GM18507 (cell line): ENCODE data around the gene SLC8B1.

Source experiments
- DNase-seq: peaks from one replicate; pipeline ENCODE4 v3.0.0; 2011; ENCODE audit warnings: low read depth; ENCODE audit not compliant: insufficient read length; ENCODE audit errors: extremely low spot score
- FAIRE-seq: peaks from 2 replicates; lab custom pipeline; 2011; peaks lifted over from hg19 to GRCh38; lab: Jason Lieb, UNC

The SLC8B1 gene

DNA sequence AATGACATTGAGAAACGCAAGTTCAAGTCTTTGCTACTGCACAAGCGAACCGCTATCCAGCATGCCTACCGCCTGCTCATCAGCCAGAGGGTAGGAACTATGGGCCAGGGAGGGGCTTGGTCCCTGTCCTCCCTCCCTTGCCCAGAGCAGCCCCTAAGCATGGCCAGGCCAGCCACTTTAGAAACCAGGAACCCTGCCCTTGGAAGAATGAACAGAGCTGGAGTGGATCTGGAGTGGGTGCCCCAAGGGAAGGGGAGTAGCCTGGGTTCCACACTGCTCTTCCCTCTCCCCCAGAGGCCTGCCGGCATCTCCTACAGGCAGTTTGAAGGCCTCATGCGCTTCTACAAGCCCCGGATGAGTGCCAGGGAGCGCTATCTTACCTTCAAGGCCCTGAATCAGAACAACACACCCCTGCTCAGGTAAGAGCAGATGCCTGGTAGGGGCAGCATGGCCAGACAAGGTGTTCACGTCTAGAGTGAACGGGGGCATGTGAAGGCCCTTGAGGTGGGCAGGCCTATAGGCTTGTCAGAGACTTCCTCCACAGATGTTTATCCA is 57.9 kb downstream of the SLC8B1 start:
- FAIRE-seq, result no peak
- DNase-seq, result no peak

DNA sequence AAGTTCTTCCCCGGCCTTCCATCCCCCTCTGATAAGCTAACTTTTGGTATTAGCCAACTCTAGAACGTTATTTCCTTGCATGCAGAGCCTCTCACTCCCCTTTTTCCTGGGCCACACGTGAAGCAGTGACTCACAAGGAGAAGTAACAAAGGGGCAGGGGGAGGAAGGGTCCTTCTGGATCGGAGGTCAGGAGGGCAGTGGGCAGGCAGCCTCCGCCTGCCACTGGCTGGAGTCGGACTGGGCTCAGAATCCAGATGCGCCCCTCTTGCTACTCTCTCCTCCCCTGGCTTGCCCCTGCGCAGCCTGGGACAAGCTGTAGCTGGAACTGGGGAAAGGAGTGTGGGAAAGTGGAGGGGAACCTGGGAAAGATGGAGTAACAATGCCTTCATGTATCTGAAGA is 58.6 kb downstream of the SLC8B1 start:
- FAIRE-seq (no peak), DNase-seq (no peak)

DNA sequence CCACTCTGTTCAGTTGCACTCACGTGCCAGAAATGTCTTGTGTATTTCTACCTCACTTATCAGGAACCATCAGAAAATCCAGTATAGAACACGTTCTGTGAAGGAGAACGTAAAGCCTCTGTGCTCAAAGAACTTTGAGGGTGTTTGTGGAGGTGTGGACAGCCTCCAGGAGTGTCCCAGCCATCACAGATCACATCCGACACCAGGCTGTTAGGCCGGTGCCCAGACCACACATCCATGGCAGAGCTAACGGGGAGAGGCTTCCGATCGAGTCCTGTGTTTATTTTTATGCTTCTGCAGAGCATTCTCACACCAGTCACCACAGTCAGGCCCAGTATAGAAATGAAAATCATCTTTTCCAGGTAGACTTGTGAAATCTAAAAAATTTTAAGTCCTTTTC is 60.1 kb downstream of the SLC8B1 start:
- FAIRE-seq (no peak), DNase-seq (no peak)

DNA sequence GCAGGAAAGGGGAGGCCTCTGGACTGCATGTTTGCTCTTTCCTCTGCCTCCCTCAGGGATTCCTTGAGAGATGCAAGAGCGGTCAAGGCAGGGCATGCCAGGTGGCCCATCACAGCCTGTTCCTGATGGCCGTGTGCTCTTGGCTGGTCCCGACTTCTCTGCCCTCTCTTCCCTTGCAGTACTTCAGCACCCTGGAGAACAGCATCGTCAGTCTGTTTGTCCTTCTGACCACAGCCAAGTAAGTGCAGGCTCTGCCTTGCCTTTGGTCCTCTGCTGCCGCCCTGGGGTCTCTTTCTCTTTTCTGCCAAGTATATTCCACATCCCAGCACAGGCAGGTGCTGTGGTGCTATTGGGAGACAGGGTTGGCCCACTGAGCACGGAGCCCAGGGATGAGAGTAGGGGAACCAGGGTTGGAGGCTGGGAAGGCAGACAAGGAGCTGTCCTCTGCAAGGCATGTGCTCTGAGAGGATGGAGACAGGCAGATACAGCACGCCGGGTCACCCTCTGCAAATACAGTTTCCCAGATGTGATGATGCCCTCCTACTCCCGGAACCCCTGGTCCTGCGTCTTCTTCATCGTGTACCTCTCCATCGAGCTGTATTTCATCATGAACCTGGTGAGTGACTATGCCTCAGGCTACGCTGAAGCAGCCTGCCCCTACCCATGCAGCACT is 61.7 kb downstream of the SLC8B1 start:
- no peak for DNase-seq
- no peak for FAIRE-seq

DNA sequence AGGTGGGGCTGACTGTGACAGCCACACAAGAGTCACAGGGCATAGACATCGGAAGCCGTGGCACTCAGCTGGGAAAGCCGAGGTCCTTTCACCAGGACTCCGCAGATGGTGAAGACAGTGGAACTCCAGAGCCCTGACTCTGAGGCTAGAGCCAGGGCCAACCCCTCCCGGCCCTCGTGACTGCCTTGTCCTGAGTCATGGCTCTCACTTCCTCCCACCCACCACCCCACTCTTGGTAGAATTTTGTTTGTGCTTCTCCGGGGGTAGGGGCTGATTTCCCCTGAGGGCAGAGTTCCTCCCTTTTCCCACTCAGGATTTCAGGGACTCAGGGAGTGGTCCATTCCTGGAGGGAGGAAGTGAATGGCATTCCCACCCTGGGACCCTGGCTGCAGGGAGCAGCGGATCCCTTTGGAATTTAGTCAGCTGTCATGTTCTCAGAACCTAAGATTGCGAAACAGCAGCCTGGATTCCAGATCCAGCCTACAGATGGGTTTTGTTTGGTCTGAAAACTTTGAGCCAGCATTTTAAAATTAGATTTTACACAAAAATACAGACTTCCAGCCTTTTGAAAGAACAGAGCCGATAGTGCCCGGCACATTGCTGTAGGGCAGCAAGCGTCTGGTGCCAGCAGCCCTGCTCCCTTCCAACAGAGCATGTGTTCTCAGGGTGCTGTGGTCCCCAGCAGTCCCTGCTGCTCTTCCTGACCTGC is 62.9 kb downstream of the SLC8B1 start:
- DNase-seq (no peak), FAIRE-seq (peak; percentile 9)

DNA sequence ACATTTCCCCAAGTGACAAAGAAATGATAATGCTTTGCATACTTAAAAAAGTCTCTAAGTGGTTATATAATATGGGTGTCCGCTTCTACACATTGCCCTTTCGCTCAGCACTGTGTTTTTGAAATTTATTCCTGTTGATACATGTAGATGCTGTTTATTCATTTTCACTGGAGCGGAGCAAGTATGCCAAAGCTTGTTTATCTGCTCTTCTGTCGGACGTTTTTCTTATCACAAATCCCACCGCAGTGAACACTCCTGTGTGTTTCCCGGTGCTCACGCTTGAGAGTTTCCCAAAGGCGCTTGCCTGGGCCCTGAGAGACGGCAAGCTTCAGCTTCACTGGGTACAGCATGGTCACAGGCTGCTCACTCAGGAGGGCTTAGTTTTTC is 63.5 kb downstream of the SLC8B1 start:
- FAIRE-seq, result no peak
- DNase-seq, result no peak

DNA sequence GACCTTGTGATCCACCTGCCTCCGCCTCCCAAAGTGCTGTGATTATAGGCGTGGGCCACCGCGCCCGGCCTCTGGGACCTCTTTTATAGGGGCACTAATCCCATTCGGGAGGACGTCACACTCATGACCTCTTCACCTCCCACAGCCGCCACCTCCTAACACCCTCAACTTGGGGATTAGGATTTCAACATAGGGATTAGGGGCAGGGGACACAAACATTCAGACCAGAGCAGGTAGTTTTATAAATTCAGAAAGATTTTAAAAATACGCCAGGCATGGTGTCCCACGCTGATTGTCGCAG is 64.2 kb downstream of the SLC8B1 start:
- FAIRE-seq, result no peak

DNA sequence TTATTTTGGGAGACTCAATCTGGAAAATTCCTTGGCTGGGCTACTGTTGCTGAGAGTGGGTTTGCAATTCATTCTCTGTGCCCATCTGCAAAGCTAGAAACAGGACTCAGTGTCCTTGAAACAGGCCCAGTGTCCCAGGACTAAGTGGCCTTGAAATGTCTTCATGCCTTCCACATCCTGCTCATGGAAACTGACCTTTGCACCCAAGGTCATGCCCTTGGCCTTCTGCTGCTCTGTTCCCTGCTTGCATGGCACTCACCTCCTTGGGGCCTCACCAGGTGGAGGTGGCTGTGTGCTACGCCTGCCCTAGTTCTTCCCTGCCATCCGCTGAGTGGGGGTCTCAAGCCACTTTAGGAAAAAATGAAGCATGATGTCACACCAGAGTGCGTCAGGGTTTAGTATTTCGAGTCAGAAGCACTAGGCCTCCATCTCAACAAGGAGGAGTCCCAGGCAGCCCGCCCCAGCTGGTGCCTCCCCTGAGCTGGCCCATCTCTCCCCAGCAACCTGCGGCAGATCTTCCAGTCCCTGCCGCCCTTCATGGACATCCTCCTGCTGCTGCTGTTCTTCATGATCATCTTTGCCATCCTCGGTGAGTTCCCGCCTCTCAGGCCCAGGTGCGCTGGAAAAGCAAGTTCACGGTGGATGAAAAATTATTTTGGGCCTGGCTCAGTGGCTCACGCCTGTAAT is 65.5 kb downstream of the SLC8B1 start:
- FAIRE-seq, result no peak
- no peak for DNase-seq

More for the DNA sequence above, 64.2 kb downstream of the SLC8B1 start:
- DNase-seq, result no peak

DNA sequence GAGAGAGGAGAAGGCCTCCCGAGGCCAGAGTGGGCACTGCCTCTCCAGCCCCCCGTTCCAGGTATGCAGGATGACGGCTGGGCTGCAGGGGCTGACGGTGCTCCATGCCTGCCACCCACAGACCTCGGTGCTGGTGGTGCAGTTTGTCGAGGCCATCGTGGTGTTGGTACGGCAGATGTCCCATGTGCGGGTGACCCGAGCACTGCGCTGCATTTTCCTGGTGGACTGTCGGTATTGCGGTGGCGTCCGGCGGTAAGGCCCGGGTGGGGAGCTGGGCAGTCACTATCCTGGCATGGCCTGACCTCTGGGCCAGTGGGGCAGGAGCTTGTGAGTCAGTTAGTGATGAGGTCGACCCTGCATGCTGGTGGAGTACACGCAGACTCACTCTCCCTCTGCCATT is 66.3 kb downstream of the SLC8B1 start:
- no peak for DNase-seq
- FAIRE-seq, result no peak

DNA sequence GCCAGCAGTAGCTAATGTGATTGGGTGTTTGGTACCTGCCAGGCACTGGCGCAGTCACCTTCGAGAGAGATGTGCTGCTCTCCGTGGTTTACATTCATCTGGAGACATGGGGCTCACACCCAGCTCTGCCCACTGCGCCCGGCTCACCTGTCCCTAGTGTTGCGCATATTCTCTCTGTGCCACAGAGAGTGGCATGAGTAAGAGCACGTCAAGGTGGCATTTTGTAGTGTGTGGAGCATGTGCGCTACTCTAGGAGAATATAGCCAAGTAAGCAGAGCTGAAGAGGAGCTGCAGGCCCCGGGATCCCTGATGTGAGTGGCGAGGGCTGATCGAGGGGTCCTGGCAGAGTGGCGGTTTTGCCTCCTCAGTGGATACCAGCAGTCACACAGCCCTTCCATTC is 66.8 kb downstream of the SLC8B1 start:
- no peak for DNase-seq
- no peak for FAIRE-seq

DNA sequence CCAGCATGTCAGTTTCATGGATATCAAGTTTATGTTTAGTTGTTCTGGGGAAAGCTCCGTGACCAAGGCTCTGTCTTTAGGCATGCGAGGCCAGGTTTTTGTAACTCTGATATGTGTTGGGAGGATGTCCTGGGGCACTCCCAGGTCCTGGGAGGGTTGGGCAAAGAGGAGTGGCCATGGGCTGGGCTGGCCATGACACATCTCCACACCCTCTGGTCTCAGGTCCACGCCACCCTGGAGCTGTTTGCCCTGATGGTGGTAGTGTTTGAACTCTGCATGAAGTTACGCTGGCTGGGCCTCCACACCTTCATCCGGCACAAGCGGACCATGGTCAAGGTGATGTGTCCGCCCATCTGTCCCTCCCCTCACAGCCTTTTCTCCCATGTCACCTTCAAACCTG is 67.3 kb downstream of the SLC8B1 start:
- DNase-seq, result no peak
- no peak for FAIRE-seq

DNA sequence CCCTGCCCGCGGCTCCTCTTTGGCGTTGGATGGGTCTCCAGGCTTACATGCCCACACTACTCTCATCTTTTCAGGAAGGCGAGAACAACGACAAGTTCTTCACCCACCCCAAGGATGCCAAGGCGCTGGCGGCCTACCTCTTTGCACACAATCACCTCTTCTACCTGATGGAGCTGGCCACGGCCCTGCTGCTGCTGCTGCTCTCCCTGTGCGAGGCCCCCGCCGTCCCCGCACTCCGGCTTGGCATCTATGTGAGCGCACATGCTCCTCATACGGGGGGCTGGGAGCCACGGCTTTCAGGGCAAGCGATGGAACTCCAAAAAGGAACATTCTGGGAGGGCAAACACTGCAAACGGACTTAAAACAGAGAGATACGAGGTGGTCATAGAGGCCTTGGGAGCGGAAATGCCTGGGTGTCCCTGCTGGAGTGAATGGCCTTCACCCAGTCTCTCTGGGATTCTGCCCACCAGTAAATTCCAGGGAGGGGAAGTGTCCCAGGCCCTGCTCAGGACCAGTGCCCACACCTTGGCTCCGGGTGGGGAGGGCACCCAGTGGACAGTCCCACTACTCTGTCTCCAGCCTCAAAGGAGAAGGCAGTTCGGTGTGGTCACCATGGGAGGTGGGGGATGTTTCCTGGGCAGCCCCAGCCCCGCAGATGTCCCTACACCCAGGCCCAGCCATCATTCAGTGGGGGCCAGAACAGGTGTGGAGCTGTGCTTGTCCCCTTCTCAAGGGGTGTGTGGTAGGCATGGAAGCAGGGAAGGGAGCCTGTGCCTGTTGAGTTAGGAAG is 68.6 kb downstream of the SLC8B1 start:
- DNase-seq (no peak), FAIRE-seq (no peak)

DNA sequence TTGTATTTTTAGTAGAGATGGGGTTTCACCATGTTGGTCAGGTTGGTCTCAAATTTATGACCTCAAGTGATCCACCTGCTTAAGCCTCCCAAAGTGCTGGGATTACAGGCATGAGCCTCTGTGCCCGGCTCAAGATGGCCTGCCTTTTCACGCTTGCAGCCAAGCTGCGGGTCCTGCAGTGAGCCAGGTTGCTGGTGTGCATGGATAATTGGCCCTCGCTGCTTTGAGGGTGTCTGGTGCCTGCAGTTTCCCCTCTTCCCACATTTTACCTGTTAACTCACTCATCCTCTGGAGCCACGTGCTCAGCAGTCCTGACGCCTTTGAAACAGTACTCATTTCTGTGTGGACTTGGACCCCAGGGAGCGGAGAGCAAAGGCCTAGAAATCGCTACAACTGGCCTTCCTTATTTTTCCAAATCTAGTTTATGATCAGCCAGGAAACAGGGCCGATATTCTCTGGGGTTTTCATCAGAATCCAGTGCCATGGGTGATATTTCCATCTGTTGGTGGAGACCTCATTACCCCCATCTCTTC is 71.4 kb downstream of the SLC8B1 start:
- FAIRE-seq (no peak), DNase-seq (no peak)

DNA sequence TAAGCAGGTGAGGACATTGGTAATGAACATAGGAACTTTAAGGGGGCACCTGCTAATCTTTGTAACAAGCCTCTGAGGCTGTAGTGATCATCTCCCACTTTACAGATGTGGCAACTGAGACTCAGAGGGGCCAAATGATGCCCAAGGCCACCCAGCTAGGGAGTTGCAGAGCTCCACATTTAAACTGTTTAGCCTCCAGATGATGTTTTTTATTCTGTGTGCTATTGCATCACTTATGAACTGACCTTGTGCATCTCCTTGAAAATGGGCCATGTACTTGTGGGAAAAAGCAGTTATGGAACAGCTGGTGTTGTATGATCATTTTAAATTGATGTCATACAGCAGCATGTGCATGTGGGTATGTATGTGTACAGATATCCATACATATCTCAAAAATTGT is 72.2 kb downstream of the SLC8B1 start:
- FAIRE-seq, result no peak
- DNase-seq, result no peak

DNA sequence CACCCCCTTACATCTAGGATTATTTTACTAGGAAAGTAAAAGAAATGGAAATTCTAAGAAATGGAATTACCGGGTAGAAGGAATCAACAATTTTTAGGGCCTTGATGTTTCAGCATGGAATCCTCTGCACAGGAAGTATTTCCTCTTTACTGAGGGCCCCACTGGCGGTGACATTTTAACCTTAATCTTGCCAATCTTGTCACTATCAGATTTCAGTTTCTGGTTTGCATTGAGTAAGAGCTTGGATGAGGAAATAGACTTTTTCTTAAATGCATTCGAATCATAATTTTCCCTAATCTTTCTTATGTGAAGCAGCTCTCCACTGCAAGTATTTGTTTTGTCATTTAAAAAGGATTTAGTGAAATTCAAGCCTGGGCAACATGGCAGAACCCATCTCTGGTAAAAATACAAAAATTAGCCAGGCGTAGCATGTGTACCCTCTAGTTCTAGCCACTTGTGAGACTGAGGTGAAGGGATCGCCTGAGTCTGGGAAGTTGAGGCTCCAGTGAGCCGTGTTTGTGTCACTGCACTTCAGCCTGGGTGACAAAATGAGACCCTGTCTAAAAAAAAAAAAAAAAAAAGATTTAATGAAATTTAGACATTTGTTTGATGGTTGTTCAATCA is 73.0 kb downstream of the SLC8B1 start:
- DNase-seq (no peak), FAIRE-seq (peak; percentile 60)

DNA sequence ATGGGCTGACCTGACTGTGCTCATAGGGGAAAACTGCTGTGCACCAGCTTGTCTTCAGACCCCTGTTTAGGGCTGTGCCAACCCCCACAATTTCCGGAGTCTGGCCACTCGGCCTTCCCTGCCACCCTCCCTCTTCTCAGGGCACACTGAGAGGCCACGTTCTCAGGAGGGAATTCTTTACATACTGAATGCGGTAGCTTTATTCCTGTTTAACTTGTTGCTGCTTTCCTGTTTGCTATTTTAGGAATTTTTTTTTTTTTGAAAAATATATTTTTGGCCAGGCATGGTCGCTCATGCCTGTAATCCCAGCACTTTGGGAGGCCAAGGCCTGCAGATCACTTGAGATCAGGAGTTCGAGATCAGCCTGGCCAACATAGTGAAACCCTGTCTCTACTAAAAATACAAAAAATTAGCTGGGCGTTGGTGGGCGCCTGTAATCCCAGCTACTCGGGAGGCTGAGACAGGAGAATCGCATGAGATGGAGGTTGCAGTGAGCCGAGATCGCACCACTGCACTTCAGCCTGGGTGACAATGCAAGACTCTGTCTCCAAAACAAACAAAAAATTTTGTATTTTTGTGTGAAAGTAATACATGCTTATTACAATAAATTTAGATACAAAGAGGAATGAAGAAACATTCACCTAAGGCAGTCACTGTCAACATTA is 74.1 kb downstream of the SLC8B1 start:
- FAIRE-seq (no peak), DNase-seq (no peak)

DNA sequence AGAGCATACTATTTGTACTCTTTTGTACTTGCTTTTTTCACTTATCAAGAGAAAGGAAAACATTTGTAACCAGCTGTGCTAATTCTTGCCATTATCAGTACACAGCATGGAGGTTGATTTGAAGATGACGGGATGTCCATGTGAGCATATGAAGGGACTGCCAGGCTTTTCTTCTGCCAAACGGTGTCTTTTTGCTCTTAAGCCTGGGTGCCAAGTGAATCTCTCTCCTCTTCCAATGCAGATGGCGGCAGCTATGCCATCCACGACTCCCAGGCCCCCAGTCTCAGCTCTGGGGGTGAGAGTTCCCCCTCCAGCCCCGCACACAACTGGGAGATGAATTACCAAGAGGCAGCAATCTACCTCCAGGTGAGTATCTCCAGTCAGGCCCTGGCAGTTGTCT is 74.8 kb downstream of the SLC8B1 start:
- DNase-seq, result no peak
- no peak for FAIRE-seq

DNA sequence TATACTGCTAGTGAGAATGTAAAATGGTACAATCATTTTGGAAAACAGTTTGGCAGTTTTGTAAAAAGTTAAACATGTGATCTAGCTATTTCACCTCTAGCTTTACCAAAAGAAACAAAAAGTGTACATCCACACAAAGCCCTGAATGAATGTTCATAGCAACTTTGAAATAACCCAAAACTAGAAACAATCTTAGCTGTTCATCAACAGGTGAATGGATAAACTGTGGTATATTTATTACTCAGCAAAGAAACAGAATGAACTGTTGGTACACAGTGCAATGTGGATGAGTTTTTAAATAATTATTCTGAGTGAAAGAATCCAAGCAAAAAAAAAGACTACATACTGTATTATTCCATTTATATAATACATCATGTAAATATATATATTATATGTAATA is 77.3 kb downstream of the SLC8B1 start:
- DNase-seq (no peak), FAIRE-seq (no peak)

DNA sequence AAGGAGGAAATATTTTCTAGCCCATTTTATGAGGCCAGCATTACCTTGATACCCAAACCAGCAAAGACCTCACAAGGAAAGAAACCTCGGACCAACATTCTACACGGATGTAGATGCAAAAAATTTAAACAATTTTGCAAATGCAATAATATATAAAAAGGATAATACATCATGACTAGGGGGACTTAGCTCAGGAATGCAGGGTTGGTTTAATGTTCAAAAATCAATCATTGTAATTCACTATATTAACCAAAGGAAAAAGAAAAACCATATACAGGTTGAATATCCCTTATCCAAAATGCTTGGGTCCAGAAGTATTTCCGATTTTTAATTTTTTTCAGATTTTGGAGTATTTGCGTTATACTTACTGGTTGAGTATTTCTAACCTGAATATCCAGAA is 80.6 kb downstream of the SLC8B1 start:
- no peak for FAIRE-seq
- DNase-seq, result no peak
